Adrenal gland (tissue), 12 donors: ENCODE results near the gene SMARCE1. TPM values are rescaled to one million over a fixed set of nuclear protein-coding genes. Genes with fewer than 3 reads are reported as not detected.
A peak's percentile ranks its signal among the peaks of the same experiment; 100 is the strongest.

Experiments used
- DNase-seq, 7 donors: peaks; one replicate each; pipeline ENCODE4 v3.0.0-alpha.2; 2019 to 2020
- H3K27ac ChIP-seq, 5 donors: fragments of 200-600 bp; sonication (generic) in 4 of 5; 1 replicate in 3 of 5; 2 replicates in 2 of 5; pipeline versions ENCODE4 v1.5.1 to v1.8.0; 2016 to 2020; ENCODE audit warnings: mild to moderate bottlenecking in 1 of 5
- H3K27me3 ChIP-seq: fragments of 200-600 bp; 2 replicates; pipeline ENCODE4 v1.8.0; 2021
- H3K36me3 ChIP-seq, 2 donors: fragments of 200-600 bp; replicated peaks in 1 of 2; 1 replicate in 1 of 2; 2 replicates in 1 of 2; pipeline versions ENCODE4 v1.5.1 to v1.8.0; 2018 to 2022
- H3K4me1 ChIP-seq, 2 donors: fragments of 200-600 bp; replicated peaks in 1 of 2; 1 replicate in 1 of 2; 2 replicates in 1 of 2; pipeline versions ENCODE4 v1.5.1 to v1.8.0; 2018 to 2021
- H3K4me3 ChIP-seq, 4 donors: fragments of 200-600 bp; sonication (generic) in 3 of 4; one replicate each; pipeline ENCODE4 v1.5.1; 2016 to 2018
- H3K9me3 ChIP-seq, 3 donors: fragments of 200-600 bp; sonication (generic) in 1 of 3; replicated peaks in 1 of 3; 1 replicate in 2 of 3; 2 replicates in 1 of 3; pipeline versions ENCODE4 v1.5.1 to v1.8.0; 2016 to 2021
- POLR2A ChIP-seq, 2 donors: fragments of 450-650 bp; IDR thresholded peaks; one replicate each; pipeline ENCODE4 v1.6.1; 2017; ENCODE audit warnings: antibody characterized with exemption in 2 of 2, mild to moderate bottlenecking in 2 of 2, moderate library complexity in 1 of 2
- WGBS, 4 donors: extraction: QIAGEN DNeasy Blood & Tissue Kit in 2 of 4; methylation state at CpG; one replicate each; pipeline versions ENCODE4 v1.1.5 to v1.1.7; 2013 to 2017; 5-methylcytosine and 5-hydroxymethylcytosine counted together
- intact Hi-C, 2 donors: fragments of 100-400 bp; cut with DNase I; formaldehyde crosslinking; loops; one replicate each; pipeline versions ENCODE4 v1.14.1 to v1.15.0; 2022 to 2023
- polyA plus RNA-seq, 3 donors: library from polyadenylated mRNA; stranded (reverse); fragments of 200-250 nt in 2 of 3; fragments of 350-450 nt in 1 of 3; fragmentation: Illumina TruSeq in 1 of 3; extraction: RNeasy Lipid Tissue Mini Kit (QIAGEN cat#74804) in 1 of 3; gene quantifications; one replicate each; pipeline ENCODE4 v1.2.3, GENCODE V29; 2013 to 2014
- total RNA-seq, 9 donors: library from RNA; depleted of rRNA in 4 of 9; stranded (reverse); fragments of >200 nt in 4 of 9; fragments of 120-200 nt in 1 of 9; fragmentation: NEBNext Ultra II Directional in 1 of 9; extraction: Animal tissue kit (Norgen Biotek cat#: 25700) in 1 of 9; gene quantifications; one replicate each; pipeline versions ENCODE4 v1.1.0 to v1.2.4, GENCODE V29; 2013 to 2023
- TF ChIP-seq, protein P1 (sequence below), 6 experiments: fragments of 450-650 bp in 4 of 6; fragments of 200-600 bp in 2 of 6; sonication (generic) in 1 of 6; IDR thresholded peaks; 1 replicate in 5 of 6; 2 replicates in 1 of 6; pipeline versions ENCODE4 v1.5.1 to v1.8.0; 2016 to 2021; ENCODE audit warnings: antibody characterized with exemption in 6 of 6, mild to moderate bottlenecking in 2 of 6, moderate library complexity in 1 of 6
- donor health status: healthy with polysubstance abuse.
- donor health status: Bipolar disorder and iron deficiency.
- donor health status: DM: yes; HTN: yes; CAD: no.
- donor health status: DM: no; HTN: no; CAD: no.
- donor health status: DM: no; HTN: no; CAD: no.
- donor health status: DM: yes; HTN: yes; CAD: no.

SMARCE1 gene
- total and polyA plus RNA-seq, 12 donors, result 55.5 to 128 (median 77.0) TPM

DNA sequence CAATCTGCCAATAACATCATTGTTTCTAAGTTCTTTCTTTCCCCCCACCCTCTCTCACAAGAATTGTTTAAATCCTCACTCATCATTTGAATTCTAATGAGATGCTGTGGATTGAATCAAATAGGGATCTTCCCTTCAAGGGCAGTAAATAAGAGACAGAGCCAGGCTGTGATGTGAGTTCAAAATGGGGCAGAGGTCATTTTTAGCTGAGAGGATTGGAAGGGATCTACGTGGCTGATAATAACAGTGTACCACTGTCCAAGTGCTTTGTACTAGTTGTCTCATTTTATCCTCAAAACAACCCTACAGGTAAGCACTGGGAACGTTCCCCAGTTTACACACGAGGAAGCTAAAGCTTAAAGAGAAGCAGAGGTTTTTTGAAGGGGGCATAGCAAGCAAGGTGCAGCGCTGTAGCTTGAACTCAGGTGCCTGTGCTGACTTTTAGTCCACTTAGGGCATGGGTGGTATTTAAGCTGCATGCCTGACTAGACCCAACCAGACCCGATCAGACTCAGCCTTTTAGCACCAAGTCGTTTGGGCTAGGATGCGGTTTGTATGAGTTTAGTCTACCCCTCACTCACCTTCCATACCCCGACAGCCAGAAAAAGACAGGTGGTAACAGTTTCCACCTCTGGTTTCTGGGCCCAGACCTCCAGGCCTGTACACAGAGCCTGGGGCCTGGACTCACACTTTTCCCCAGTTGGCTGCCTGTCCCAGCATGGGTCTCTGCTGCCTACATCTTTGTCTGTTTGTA is 43.1 kb downstream of the SMARCE1 start:
- Histone ChIP-seq H3K27ac (no peak overlapping the region), H3K4me3 (no peak overlapping the region), H3K36me3 (no peaks in the 10 kb centered on the region), H3K9me3 (no peaks in the 10 kb centered on the region), H3K27me3 (no peaks in the 10 kb centered on the region), H3K4me1 (no peaks in the 10 kb centered on the region)
- WGBS, 4 donors, result 76 to 87% (median 86%) methylated on average over 5 to 8 of the region's 8 CpGs
- intact Hi-C loops, result no loop called here
- no peak for TF ChIP-seq POLR2A (IDR thresholded peaks at IDR 0.05)
- TF ChIP-seq, protein P1, sequence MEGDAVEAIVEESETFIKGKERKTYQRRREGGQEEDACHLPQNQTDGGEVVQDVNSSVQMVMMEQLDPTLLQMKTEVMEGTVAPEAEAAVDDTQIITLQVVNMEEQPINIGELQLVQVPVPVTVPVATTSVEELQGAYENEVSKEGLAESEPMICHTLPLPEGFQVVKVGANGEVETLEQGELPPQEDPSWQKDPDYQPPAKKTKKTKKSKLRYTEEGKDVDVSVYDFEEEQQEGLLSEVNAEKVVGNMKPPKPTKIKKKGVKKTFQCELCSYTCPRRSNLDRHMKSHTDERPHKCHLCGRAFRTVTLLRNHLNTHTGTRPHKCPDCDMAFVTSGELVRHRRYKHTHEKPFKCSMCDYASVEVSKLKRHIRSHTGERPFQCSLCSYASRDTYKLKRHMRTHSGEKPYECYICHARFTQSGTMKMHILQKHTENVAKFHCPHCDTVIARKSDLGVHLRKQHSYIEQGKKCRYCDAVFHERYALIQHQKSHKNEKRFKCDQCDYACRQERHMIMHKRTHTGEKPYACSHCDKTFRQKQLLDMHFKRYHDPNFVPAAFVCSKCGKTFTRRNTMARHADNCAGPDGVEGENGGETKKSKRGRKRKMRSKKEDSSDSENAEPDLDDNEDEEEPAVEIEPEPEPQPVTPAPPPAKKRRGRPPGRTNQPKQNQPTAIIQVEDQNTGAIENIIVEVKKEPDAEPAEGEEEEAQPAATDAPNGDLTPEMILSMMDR (IDR thresholded peaks at IDR 0.05), result no peak
- no peak for DNase-seq

DNA sequence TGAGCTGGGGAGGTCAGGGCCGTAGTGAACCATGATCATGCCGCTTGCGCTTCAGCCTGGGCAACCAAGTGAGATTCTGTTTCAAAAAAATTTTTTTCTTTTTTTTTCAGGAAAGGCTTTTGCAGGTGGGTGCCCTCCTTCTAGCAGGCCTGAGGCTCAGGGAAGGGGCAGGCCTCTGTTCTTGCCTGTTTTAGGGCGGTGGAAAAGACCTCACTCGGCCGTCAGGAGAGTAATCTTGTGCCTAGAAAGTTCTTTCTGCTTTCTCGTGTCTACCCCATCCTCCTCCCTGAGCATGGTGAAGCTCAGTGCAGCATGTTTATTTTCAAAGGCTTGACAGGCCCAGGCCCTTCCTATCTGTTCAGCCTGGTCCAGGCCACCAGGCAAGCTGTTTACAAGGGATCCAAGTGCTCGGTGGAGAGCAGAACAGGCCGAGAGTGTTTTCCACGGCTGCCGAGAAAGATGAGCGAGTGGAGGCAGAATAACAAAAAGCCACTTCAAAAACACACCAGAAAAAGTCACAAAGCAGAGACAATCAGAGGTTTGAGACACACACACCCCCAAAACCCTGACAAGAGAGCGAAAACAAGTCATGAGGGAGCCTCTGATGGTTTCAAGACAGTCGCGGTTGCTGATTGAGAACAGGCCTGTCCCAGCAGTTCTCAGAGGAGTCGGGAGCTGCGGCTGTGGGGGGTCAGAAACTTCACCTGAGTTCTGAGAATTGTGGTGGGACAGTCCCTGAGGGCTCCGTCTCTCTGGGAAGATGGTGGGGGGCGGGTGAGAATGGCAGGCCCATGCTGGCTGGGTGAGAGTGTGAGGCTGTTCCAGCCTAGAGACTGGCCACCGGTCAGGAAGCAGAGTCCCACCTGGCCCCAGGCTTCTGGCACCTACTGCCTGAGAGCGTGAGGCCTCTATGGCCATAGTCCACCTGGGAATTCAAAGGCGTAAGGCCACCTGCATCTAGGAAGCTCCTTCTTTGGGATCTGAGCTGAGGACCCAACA is 44.9 kb downstream of the SMARCE1 start:
- Histone ChIP-seq H3K27me3 (no peaks in the 10 kb centered on the region), H3K36me3 (no peaks in the 10 kb centered on the region), H3K27ac (no peak overlapping the region), H3K9me3 (no peaks in the 10 kb centered on the region), H3K4me3 (no peak overlapping the region), H3K4me1 (no peaks in the 10 kb centered on the region)
- 78 to 88% (median 87%) methylated on average over 19 to 22 of the region's 22 CpGs for WGBS, 4 donors
- no peak for TF ChIP-seq POLR2A (IDR thresholded peaks at IDR 0.05)
- TF ChIP-seq, protein P1 (IDR thresholded peaks at IDR 0.05), result no peak
- no peak for DNase-seq
- intact Hi-C loops, result no loop called here

DNA sequence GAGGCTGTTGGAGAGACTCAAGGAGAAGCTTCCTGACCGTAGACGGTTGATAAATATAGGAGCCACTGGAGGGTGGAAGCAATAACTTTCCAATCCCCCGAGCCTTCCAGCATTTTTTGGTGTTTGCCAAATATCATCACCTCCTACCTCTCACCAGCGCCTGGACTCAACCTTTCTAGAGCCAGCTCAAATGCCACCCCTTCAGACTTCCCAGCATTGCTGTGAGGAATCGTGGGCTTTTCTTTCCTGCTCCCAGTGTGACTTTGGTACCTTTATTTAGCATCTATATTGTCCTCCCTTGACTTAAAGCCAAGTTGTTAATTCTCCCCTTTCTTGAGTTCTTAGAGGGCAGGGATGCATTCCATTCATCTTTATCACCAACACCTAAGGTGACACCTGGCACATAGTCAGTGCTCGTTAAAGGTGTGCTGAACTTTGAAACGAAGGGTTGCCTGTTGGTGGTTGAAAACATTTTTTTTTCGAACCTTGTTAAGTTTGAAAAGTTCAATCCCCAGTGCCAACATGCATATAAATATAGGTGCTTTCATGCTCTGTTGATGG is 47.1 kb downstream of the SMARCE1 start:
- DNase-seq, result no peak
- intact Hi-C loops, result no loop called here
- no peaks in the 10 kb centered on the region for H3K9me3 ChIP-seq
- H3K36me3 ChIP-seq, result no peaks in the 10 kb centered on the region
- H3K4me3 ChIP-seq, result no peak overlapping the region
- no peak overlapping the region for H3K27ac ChIP-seq
- H3K27me3 ChIP-seq, result no peaks in the 10 kb centered on the region
- no peaks in the 10 kb centered on the region for H3K4me1 ChIP-seq
- WGBS, 4 donors, result 58 to 68% (median 64%) methylated on average over 8 of the region's 8 CpGs
- TF ChIP-seq, protein P1 (IDR thresholded peaks at IDR 0.05), result no peak
- TF ChIP-seq POLR2A (IDR thresholded peaks at IDR 0.05), result no peak

DNA sequence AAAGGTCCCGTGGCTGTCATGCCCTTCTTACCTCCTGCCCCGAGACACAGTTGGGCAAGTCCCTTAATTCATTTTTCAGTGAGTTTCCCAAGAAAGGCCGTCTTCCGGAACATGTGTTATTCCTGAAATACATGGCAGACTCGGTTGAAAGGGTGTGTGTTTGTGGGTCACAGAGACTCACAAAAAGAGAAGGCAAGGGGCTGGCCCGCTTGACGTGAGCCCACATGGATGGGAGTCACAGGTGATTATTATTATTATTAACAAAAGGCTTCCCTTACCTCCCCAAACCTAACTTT is 48.2 kb downstream of the SMARCE1 start:
- WGBS, 4 donors, result 55 to 72% (median 62%) methylated on average over 7 of the region's 7 CpGs
- no peaks in the 10 kb centered on the region for H3K27me3 ChIP-seq
- TF ChIP-seq, protein P1 (IDR thresholded peaks at IDR 0.05), result no peak
- TF ChIP-seq POLR2A (IDR thresholded peaks at IDR 0.05), result no peak
- intact Hi-C loops, result no loop called here
- H3K4me3 ChIP-seq, result no peak overlapping the region
- no peaks in the 10 kb centered on the region for H3K9me3 ChIP-seq
- H3K27ac ChIP-seq, result peak overlapping the region in 2 of 5 donors; percentile 50 to 59
- H3K4me1 ChIP-seq, result no peaks in the 10 kb centered on the region
- DNase-seq, result no peak
- no peaks in the 10 kb centered on the region for H3K36me3 ChIP-seq
